Measurements from ENCODE around the gene FGD2.

FGD2 gene

DNA sequence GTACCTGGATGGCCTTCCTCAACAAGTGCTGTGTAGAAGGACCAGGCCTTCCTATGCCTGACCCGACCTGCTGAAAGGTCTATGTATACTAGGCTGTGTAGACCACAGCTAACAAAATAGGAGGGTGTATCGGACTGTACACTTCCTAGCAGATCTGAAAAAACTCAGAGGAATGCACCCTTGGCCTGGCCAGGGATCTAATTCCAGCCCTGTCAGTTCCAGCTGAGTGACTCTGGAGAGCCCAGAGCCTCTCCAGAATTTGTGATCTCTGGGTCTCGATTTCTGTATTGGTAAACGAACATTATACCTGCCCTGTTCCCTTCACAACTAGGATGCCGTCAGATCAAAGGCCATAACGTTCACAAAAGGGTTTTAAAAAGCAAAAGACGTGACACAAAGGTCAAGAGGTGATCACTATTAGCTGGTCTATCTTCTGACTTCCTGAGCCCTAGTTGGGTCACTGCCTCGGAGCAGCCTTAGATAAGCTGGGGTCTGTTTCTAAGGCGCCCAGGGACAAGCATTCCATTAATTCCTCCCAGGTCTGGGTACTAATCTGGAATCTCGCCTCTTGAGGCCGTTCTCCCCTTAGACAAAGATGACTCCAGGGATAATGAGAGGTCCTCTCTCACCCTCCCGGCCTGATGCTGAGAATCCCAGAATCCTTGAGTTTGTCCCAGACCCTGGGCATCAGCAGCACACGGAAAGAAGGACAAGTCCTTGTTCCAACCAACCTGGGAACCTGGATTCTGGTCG lies 33.4 kb upstream of the FGD2 start:
- H3K4me3 ChIP-seq (ENCODE audit: control insufficient read depth, low read depth, low read length) = no peak overlapping the region
- TF ChIP-seq, protein P1, sequence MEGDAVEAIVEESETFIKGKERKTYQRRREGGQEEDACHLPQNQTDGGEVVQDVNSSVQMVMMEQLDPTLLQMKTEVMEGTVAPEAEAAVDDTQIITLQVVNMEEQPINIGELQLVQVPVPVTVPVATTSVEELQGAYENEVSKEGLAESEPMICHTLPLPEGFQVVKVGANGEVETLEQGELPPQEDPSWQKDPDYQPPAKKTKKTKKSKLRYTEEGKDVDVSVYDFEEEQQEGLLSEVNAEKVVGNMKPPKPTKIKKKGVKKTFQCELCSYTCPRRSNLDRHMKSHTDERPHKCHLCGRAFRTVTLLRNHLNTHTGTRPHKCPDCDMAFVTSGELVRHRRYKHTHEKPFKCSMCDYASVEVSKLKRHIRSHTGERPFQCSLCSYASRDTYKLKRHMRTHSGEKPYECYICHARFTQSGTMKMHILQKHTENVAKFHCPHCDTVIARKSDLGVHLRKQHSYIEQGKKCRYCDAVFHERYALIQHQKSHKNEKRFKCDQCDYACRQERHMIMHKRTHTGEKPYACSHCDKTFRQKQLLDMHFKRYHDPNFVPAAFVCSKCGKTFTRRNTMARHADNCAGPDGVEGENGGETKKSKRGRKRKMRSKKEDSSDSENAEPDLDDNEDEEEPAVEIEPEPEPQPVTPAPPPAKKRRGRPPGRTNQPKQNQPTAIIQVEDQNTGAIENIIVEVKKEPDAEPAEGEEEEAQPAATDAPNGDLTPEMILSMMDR (conservative IDR thresholded peaks at IDR 0.05; ENCODE audit: control insufficient read depth, insufficient read depth, low read depth, low read length) = no peak
- DNase-seq (ENCODE audit: low read depth) = no peak

DNA sequence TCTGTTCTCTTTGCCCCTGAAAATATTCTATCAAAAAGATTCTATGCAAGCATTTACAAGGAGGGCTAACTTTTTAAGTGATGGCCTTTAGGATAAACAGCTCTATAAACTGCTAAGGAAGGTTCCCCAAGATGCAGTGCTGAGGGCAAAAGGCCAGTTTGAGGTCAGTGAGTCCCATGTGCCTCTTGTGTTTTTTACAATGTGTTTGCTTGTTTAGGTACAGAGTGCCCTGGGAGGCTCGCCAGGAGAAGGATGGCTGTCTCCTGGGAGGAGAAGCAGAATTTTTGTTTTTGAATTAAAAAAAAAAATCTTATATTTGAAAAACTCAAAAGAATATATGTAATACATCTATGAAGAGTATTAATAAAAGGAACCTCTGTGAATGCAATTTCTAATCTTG lies 32.3 kb upstream of the FGD2 start:
- TF ChIP-seq, protein P1 (conservative IDR thresholded peaks at IDR 0.05; ENCODE audit: control insufficient read depth, insufficient read depth, low read depth, low read length) = no peak
- no peak for DNase-seq (ENCODE audit: low read depth)
- H3K4me3 ChIP-seq (ENCODE audit: control insufficient read depth, low read depth, low read length) = no peak overlapping the region

DNA sequence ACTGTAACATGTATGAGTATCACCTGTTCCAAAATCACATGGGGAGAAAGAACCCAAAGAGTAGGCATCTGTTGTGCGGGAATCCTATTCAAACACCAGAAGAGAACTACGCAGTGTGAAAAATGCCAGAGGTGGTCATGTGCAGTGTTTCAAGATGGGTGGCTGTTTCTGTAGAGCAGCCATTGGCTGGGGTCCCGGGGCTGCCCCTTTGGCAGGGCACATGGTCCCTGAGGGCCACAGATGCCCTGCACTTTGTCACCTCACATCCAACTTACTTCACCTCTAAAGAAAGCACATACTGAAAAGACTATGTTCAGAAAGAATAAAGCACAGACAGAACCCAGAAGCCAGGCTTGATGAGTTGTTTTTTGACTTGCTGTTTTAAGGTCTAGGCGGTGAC lies 31.8 kb upstream of the FGD2 start:
- DNase-seq (ENCODE audit: low read depth) = no peak
- TF ChIP-seq, protein P1 (conservative IDR thresholded peaks at IDR 0.05; ENCODE audit: control insufficient read depth, insufficient read depth, low read depth, low read length) = no peak
- H3K4me3 ChIP-seq (ENCODE audit: control insufficient read depth, low read depth, low read length) = no peak overlapping the region

DNA sequence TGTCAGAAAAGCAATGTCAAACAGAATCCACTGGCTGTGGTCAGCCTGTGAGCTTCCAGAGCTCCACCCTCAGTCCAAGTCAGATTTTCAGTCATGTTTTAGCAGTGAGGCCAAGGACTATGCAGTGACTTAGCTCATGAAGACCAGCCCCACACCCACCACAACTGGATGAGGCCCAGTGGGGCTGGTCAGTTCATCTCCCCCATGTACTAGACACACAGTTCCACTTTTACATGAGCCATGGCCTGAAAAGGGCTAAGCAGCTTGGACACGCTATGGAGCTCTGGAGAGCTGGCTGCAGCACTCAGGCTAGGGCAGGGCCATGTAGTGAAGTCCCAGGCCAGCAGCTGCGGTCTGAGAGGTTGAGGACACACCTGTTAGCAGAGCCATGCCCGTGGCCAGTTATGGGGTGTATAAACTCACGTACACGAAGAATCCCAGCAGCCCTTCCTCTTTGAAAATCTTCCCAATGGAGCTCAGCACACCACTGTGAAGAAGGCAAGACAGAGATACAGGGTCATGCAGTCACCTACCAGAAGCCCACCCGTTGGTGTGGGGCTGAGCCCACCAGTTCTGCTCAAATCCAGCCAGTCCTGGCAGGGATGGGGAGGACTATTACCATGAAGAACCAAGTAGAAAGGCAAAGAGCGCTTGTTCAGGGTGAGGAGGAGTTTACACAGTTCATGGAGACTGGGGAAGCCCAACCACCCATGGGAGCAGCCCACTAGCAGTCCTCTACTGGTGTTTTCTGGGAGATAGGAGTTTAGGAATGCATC lies 30.0 kb upstream of the FGD2 start:
- DNase-seq (ENCODE audit: low read depth) = no peak
- no peak overlapping the region for H3K4me3 ChIP-seq (ENCODE audit: control insufficient read depth, low read depth, low read length)

DNA sequence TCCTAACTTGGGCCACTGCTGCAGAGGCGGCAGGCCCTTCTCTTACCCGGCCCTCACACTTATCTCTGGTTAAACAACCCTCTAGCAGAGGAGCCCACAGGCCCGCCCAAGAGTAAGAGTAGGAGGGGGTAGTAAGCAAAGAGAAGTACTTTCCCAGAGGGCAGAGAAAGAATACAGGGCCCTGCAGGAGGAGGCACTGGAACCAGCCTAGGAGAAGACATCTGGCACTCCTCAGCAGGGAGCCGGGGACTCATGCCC lies 29.5 kb upstream of the FGD2 start:
- TF ChIP-seq, protein P1 (conservative IDR thresholded peaks at IDR 0.05; ENCODE audit: control insufficient read depth, insufficient read depth, low read depth, low read length) = no peak
- no peak for DNase-seq (ENCODE audit: low read depth)
- H3K4me3 ChIP-seq (ENCODE audit: control insufficient read depth, low read depth, low read length) = no peak overlapping the region

More for the DNA sequence above, 30.0 kb upstream of the FGD2 start:
- TF ChIP-seq, protein P1 (conservative IDR thresholded peaks at IDR 0.05; ENCODE audit: control insufficient read depth, insufficient read depth, low read depth, low read length) = no peak

DNA sequence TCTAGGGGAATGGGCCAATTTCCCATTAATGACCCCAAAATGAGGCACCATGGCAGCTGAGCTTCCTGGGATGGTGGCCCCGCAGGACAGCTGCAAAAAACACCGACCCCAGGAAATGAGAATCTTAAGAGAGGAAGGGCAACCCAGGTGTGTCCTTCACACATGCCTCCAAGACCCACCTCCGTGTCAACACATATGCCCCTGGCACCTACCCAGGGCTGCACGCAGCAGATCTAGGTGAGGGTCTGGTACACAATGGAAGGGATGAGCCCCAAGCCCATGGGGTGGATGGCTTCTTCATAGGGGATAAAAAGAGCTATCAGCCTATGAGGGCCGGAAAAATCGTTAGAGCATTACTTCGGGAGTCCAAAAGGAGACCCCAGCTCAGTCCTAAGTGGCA lies 28.9 kb upstream of the FGD2 start:
- DNase-seq (ENCODE audit: low read depth) = no peak
- TF ChIP-seq, protein P1 (conservative IDR thresholded peaks at IDR 0.05; ENCODE audit: control insufficient read depth, insufficient read depth, low read depth, low read length) = no peak
- H3K4me3 ChIP-seq (ENCODE audit: control insufficient read depth, low read depth, low read length) = no peak overlapping the region
